K562 (cell line): ENCODE data around the gene SPOUT1. TPM values are rescaled to one million over a fixed set of nuclear protein-coding genes. Genes with fewer than 3 reads are reported as not detected.

ENCODE experiments used
- BCOR ChIP-seq: fragments of 450-650 bp; IDR thresholded peaks from 2 replicates; pipeline ENCODE4 v1.6.1; 2016
- CEBPB ChIP-seq: fragments of 450-650 bp; IDR thresholded peaks from 2 replicates; pipeline ENCODE4 v1.6.1; 2016; ENCODE audit warnings: missing genetic modification characterization, missing compliant biosample characterization
- ERF ChIP-seq: fragments of 450-650 bp; formaldehyde crosslinking; IDR thresholded peaks from 2 replicates; pipeline ENCODE4 v1.4.0; 2020; ENCODE audit warnings: mild to moderate bottlenecking, mixed read lengths
- L3MBTL2 ChIP-seq: fragments of 450-650 bp; IDR thresholded peaks from 2 replicates; pipeline ENCODE4 v1.6.1; 2016; ENCODE audit warnings: mild to moderate bottlenecking, moderate library complexity
- TAF15 ChIP-seq: fragments of 200-400 bp; formaldehyde crosslinking; IDR thresholded peaks from 2 replicates; pipeline ENCODE4 v1.6.1; 2017; ENCODE audit warnings: mild to moderate bottlenecking, low read depth, low read length, moderate library complexity
- TOE1 ChIP-seq, 2 experiments: fragments of 450-650 bp in 1 of 2; sonication (generic) in 1 of 2; formaldehyde crosslinking in 1 of 2; IDR thresholded peaks; 2 replicates each; pipeline versions ENCODE4 v1.7.1 to v1.8.0; 2016 to 2022; ENCODE audit warnings: borderline replicate concordance in 2 of 2, mild to moderate bottlenecking in 2 of 2, antibody characterized with exemption in 1 of 2, inconsistent platforms in 1 of 2, low read depth in 1 of 2, missing genetic modification reagents in 1 of 2, moderate library complexity in 1 of 2
- ZSCAN32 ChIP-seq: fragments of 450-650 bp; formaldehyde crosslinking; IDR thresholded peaks from 2 replicates; pipeline ENCODE4 v1.4.0; 2020; ENCODE audit warnings: mild to moderate bottlenecking, moderate library complexity
- polyA plus RNA-seq, 8 experiments: library from polyadenylated mRNA; depleted of rRNA in 4 of 8; stranded (reverse) in 5 of 8; unstranded in 3 of 8; fragments of >200 nt; fragmentation: Nextera tagmentation in 2 of 8; fragmentation: Illumina TruSeq in 1 of 8; extraction: Ambion mirVana in 2 of 8; extraction: Trizol in 1 of 8; gene quantifications; 2 replicates each; pipeline versions ENCODE4 v1.2.1 to v1.2.3, GENCODE V29; 2011 to 2014; ENCODE audit warnings: inconsistent platforms in 1 of 8, missing spikeins in 1 of 8
- total RNA-seq, 7 experiments: library from RNA; depleted of rRNA in 6 of 7; stranded (reverse); fragments of >200 nt in 6 of 7; fragmentation: Illumina TruSeq in 2 of 7; extraction: Trizol in 2 of 7; gene quantifications; 2 replicates each; pipeline versions ENCODE4 v1.2.1 to v1.2.3, GENCODE V29; 2011 to 2021; ENCODE audit warnings: low replicate concordance in 1 of 7
- TF ChIP-seq, protein P1 (sequence below): fragments of 250-450 bp; sonication (Bioruptor Pico); IDR thresholded peaks from 2 replicates; pipeline ENCODE4 v1.5.0; 2022; ENCODE audit warnings: mild to moderate bottlenecking
- TF ChIP-seq, protein P2 (sequence below), 2 experiments: IDR thresholded peaks; 2 replicates each; pipeline ENCODE4 v1.6.1; 2012; ENCODE audit warnings: improper control_type of control experiment in 2 of 2, low read depth in 2 of 2, low read length in 2 of 2, borderline replicate concordance in 1 of 2

Gene SPOUT1
- total and polyA plus RNA-seq, 9 of the 15 experiments (the other 6 are each of a cell fraction or from before 2014, with no cell fraction given): 10.6 to 121 (median 37.4) TPM

DNA sequence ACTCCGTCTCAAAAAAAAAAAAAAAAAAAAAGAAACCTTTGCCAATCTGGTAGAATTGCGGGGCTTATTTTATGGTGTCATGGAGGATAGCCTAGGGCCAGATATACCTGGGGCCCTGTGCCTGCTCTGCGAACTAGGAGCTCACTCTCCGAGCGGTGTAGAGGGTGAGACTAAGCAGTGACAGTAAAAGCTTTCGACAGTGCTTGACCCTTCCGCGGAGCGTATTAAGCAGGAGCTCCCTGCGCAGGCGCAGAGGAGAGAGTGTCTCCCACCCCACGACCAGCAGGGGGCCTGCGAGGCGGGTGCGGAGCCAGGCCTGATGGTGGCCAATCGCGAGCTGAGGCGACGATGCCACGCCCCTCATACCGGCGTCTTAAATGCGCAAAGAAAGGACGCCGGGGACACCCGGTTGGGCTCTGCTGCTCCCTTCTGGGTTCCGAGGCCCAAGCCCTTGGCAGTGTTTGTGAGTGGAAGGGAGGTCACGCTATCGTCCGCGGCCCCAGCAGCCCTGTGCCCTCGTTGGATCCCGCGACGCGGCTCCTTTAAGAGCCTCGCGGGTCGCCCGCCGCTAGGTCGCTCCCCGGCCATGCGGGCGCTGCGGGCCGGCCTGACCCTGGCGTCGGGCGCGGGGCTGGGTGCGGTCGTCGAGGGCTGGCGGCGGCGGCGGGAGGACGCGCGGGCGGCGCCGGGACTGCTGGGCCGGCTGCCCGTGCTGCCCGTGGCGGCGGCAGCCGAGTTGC, 11.3 kb downstream of the SPOUT1 start, which contains the start of gene ENDOG (continued):
- TF ChIP-seq, protein P1, sequence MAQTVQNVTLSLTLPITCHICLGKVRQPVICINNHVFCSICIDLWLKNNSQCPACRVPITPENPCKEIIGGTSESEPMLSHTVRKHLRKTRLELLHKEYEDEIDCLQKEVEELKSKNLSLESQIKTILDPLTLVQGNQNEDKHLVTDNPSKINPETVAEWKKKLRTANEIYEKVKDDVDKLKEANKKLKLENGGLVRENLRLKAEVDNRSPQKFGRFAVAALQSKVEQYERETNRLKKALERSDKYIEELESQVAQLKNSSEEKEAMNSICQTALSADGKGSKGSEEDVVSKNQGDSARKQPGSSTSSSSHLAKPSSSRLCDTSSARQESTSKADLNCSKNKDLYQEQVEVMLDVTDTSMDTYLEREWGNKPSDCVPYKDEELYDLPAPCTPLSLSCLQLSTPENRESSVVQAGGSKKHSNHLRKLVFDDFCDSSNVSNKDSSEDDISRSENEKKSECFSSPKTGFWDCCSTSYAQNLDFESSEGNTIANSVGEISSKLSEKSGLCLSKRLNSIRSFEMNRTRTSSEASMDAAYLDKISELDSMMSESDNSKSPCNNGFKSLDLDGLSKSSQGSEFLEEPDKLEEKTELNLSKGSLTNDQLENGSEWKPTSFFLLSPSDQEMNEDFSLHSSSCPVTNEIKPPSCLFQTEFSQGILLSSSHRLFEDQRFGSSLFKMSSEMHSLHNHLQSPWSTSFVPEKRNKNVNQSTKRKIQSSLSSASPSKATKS (CRISPR knock-in tag): no peak
- TF ChIP-seq TOE1 (IDR thresholded peaks at IDR 0.05; ENCODE audit: borderline replicate concordance): peak; percentile 85; the same call in 1 of the 2 replicates
- no peak for TF ChIP-seq TOE1 (CRISPR knock-in tag; IDR thresholded peaks at IDR 0.05; ENCODE audit: borderline replicate concordance, low read depth)
- peak; percentile 91; the same call in 1 of the 2 replicates for TF ChIP-seq L3MBTL2
- no peak for TF ChIP-seq ZSCAN32 (CRISPR knock-in tag)
- no peak for TF ChIP-seq BCOR
- TF ChIP-seq TAF15: no peak
- TF ChIP-seq, protein P2, sequence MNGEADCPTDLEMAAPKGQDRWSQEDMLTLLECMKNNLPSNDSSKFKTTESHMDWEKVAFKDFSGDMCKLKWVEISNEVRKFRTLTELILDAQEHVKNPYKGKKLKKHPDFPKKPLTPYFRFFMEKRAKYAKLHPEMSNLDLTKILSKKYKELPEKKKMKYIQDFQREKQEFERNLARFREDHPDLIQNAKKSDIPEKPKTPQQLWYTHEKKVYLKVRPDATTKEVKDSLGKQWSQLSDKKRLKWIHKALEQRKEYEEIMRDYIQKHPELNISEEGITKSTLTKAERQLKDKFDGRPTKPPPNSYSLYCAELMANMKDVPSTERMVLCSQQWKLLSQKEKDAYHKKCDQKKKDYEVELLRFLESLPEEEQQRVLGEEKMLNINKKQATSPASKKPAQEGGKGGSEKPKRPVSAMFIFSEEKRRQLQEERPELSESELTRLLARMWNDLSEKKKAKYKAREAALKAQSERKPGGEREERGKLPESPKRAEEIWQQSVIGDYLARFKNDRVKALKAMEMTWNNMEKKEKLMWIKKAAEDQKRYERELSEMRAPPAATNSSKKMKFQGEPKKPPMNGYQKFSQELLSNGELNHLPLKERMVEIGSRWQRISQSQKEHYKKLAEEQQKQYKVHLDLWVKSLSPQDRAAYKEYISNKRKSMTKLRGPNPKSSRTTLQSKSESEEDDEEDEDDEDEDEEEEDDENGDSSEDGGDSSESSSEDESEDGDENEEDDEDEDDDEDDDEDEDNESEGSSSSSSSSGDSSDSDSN (IDR thresholded peaks at IDR 0.05; ENCODE audit: borderline replicate concordance in 1 of 2, low read depth in 2 of 2, low read length in 2 of 2): 0 out of 4 replicates have a peak, but pooled peaks of 1 of the 2 experiments have one; percentile 6
- peak; percentile 33; the same call in 1 of the 2 replicates for TF ChIP-seq ERF (CRISPR knock-in tag)
- TF ChIP-seq CEBPB (tag): no peak
